Measurements from ENCODE around the gene CPLANE1.
"Not testable (repeated sequence)": the region's sequence is repeated elsewhere in the genome, so short reads cannot be mapped to it uniquely, and the experiment has no call there.

- TF ChIP-seq CTCF (IDR thresholded peaks at IDR 0.05); POLR2AphosphoS5 (IDR thresholded peaks at IDR 0.05); POLR2A (IDR thresholded peaks at IDR 0.05; ENCODE audit: low read depth): not testable (repeated sequence)
Observed at GRCh38 chr5:37086026-37086425, 163.2 kb downstream of the CPLANE1 start.
